GM19468 (cell line): ENCODE data around the gene WBP1.
A peak's percentile ranks its signal among the peaks of the same experiment; 100 is the strongest.
"Not testable (repeated sequence)": the region's sequence is repeated elsewhere in the genome, so short reads cannot be mapped to it uniquely, and the experiment has no call there.

Source experiments
- ATAC-seq: cut with Tn5 transposase; IDR thresholded peaks from one replicate; pipeline ENCODE4 v1.9.1; 2021; ENCODE audit warnings: mild to moderate bottlenecking, moderate library complexity, moderate number of reproducible peaks; ENCODE audit not compliant: unreplicated experiment; ENCODE audit errors: extremely low read depth

The WBP1 gene

DNA sequence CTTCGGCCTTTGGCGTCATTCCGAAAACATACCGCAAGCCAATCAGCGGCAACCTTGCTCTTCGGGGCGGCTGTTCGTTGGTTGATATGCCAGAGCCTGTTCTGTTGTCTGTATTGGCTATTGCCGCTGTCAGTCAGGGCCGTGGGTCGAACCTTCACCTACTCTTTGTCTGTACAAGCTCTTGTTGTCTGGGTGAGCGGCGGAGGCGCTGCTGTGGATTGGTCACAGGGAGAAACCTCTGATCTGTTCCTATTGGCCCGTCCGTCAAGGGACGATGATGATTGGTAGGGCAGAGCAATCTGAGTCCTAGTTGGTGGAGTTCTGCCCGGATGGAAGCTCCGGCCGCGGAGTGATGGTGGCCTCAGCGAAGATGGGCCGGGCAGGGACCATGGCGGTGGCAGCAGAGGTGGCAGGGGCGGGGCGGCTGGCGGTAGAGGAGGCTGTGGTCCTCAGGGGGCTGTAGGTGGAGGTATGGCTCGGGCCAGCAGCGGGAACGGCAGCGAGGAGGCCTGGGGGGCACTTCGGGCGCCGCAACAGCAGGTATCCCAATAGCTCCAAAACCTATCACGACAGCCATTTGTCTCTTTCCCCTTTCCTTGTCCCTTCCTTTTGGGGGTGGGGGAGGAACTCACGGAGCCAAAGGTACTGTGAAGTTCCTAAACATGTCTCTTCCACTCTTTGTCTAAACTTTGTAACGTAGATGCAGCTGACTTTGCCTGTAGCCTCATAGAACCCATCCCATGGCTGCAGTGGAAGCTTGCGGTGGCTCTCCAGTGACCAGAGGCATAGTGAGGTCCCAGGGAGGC, at the start of gene WBP1:
Gene WBP1 (plus strand): TSS at position 307 of the 806 bp plus-strand sequence. CDS start 165 bp downstream, at position 472.
- peak; percentile 81 for ATAC-seq

DNA sequence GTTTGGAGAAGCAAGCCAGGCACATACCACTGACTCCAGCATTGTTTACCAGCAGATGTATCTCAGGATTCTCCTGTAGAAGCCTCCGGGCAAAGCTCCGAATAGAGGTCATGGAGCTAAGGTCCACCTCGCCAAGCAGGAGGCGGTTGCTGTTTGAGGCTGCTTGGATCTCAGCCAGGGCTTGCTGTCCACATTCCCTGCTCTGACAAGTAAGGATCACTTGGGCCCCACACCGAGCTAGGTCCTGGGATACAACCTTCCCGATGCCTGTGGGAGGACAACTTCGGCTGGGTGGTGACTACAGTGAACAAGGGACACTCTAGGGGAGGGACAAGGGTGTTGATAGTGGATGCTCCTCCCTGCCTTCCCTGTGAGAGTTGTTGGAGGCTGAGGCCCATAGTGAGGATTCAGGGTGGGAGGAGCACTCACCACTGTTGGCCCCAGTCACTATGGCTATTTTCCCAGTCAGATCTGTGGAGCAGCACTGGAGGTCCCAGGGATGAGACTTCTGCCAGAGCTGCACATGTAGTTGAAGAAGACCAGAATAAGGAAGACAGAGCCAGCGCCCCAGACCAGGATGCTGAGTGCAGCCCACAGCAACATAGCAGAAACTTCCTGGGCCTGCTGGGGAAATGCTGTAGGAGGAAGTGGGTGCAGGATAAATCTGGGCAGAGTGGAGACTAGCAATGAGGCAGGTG, 45.1 kb upstream of the WBP1 start:
- no peak for ATAC-seq

DNA sequence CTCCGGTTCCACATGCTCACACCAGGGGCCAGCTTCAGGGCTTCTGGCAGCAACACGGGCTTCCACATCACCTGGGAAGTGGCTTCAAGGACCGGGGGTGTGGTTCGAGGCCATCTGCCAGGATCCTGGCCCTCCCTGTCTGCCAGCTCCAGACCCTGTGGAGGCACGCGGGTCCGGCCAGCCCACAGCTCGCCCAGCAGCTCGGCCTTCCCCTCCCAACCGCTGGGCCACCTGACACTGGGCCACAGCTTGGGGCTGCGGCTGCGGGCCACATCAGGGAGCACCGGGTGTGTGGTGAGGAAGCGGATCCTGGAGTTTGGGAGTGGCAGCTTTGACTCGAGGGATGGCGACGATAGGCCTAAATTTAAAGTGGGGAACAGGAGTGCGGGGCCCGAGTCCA, 43.8 kb upstream of the WBP1 start:
- no peak for ATAC-seq

DNA sequence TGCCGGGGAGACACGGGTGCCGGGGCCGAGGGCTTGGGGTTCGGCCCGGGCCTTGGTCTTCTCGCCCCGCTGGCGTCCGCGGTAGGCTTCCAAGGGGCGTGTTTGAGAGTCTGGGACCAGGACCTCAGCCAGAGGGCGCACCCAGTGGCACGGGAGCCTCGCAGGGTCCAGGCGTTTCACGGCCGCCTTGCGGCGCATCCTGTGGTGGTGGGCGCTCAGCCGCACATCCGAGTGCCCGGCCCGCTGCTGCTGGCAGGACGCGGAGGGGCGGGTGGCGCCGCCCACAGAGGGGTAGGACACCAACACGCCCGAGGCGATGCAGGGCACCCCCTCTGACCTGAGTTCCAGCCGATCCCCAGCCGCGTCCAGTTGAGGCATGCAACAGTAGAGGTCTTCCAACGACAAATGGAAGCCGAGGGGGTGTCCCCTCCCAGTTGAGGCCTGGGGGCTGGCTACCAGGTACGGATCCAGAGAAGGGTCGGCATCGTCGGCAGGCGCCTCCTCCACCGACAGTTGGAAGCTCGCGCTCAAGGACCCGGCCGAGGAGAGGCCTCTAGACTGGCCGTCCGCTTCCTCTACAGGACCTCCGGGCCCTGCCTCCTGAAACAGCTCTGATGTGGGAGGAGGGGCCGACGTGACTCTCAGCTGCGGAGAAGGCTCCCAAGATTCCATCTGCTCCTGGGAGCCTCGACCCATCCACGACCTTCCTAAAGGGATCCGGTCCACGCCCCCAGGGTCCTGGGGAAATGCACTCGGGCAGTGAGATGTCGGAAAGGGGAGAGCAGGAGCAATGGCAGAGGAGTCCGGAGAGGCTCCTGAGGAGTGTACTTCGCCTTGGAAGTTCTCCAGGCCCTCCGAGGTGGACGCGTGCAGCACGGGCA, 43.1 kb upstream of the WBP1 start:
- no peak for ATAC-seq

DNA sequence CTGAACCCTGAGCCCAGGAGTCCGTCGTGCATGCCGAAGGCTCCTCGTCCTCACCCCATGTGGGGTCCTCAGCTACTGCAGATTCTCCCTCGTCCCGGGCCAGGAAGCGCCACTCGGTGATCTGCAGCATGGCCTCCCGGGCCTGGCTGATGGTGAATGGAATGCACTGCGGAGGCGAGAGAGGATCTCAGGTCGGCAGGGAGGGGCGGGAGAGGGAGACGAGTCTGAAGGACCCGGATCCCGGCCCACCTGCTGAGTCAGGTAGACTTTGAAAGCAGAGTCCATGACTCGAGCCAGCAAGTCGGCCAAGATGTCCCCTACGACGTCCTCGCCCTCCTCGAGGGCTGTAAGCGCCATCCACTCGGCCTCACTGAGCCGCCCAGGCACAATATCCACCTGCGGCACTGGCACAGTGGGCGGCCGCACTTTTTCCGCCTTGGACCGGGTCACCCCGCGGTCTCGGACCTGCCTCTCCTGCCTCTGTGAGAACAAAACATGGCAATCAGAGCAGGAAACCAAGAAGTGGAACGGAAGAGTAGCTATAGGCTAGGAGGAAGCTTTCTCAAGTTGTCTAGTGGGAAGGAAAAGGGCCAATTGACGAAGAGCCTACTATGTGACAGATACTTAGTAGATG, 42.4 kb upstream of the WBP1 start:
- no peak for ATAC-seq

DNA sequence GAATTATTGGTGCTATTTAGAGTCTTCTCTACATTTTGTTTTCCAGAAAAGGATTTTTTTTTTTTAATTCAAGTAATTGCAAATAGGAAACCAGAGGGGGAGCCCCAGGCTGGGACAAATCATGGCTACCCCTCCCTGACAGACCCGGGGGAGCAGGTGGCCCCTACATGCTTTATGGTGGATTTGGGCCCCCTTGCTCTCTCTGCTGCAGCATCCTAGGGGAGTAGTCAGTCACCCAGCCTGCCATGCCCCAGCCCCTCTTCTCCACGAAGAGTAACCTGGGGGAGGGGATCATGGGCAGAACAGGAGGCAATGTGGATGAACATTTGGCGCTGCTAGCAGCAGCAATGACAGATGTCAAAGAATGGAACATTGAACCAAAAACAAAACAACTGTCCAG, 41.5 kb upstream of the WBP1 start:
- no peak for ATAC-seq

DNA sequence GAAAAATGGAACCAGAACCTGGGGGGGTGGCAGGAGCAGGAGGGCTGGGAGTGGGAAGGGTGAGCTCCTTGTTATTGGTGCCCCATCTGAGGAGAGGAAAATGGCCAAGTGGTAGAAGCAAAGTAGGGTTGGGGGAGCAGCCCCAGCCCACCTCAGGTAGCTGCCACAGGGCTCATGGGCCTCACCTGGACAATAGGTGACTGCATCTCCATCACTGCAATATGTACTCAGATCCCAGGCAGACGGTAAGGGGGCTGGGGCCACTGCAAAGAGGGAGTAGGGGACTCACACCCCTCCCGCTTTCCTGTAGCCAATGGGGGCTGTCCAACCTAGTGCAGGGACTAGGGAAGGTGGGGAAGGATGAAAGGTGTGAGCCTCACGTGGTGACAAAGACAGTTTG, 41.0 kb upstream of the WBP1 start:
- ATAC-seq: no peak

DNA sequence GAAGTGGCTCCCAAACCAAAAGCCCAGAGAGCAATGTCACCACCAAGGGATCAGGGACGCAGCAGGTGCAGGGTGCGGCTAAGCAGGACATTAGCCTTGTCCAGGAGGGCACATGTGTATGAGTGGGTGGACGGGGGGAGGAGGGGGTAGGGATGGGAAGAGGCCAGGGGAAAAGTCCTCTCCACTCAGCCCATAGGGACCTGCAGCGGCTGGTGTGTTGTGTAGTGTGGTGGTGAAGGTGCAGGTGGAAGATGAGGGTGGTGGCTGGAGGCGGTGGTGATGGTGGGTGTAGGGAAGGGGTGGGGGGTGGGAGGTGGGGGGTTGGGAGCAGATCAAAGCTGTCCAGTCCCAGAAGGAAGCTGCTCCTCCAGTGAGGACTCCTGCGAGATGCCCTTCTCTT, 40.5 kb upstream of the WBP1 start:
- no peak for ATAC-seq

DNA sequence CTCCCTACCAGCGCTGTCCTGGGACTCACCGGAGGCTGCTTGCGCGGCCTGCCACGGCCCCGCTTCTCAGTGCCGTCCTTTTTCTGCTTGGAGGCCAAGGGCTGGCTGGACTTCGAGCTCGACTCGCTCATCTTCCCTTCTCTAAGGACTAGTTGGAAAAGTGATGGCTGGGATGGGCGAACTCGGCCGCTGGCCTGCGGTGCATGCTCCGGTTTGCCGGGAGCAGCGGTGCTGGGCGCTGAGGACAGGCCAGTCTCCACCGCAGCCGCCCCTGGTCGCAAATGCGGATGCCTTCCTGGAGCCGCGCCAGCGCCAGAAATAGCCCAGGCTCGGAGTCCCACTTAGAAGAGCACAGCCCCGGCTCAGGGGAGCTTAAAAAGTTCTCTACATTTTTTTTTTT, 39.9 kb upstream of the WBP1 start:
- ATAC-seq: no peak

DNA sequence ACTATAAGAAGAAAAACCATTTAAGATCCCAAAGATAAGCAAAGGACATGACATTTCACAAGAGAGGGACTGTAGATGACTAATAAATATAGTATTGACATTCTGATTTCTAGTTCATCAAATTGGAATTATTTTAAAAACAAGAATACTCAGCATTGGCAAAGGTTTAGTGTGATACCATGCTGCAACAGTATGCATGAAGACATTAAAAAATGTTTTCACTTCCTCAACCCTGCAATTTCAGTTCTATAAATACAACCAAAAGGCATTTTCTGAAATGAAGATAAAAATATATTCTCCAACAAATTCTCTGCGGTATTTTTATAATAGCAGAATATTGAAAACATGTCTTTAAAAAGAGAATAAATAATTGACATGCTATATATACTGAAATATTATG, 38.9 kb upstream of the WBP1 start:
- no peak for ATAC-seq

DNA sequence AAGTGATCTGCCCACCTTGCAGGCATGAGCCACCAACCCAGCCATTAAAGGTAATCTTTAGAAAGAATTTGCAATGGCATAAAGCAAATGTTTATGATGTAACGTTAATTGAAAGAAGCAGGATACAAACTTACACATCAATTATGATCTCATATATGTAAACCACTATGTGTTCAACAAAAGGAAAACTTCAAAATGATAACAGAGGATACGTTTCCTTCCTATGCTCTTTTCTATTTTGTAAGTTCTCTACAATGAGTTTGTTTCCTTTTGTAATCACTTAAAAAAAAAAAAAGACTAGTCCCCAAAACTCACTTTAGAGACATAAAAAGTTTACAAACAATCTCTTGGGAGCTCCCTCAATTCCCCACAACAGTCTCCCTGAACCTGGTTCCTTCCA, 38.2 kb upstream of the WBP1 start:
- no peak for ATAC-seq

DNA sequence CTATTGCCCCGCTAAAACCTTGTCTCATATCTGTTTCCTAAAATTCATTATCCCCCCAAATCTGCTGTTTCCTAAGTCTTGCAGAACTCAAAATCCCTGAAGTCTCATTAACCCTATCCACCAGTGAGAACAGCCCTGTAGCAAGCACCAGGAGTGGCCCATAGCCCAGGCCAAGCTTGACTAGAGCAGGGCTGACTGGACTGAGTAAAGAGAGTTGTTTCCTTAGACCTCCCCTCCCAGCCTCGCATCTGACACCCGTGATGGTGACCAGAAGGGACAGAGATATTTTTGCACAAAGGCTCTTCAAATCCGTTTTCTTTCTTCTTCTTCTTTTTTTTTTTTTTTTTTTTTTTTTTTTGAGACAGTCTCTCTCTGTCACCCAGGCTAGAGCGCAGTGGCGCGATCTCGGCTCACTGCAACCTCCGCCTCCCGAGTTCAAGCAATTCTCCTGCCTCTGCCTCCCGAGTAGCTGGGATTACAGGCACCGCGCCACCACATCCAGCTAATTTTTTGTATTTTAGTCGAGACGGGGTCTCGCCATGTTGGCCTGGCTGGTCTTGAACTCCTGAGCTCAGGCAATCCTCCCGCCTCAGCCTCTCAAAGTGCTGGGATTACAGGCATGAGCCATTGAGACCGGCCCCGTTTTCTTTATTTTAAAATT, 37.7 kb upstream of the WBP1 start:
- ATAC-seq: not testable (repeated sequence)

DNA sequence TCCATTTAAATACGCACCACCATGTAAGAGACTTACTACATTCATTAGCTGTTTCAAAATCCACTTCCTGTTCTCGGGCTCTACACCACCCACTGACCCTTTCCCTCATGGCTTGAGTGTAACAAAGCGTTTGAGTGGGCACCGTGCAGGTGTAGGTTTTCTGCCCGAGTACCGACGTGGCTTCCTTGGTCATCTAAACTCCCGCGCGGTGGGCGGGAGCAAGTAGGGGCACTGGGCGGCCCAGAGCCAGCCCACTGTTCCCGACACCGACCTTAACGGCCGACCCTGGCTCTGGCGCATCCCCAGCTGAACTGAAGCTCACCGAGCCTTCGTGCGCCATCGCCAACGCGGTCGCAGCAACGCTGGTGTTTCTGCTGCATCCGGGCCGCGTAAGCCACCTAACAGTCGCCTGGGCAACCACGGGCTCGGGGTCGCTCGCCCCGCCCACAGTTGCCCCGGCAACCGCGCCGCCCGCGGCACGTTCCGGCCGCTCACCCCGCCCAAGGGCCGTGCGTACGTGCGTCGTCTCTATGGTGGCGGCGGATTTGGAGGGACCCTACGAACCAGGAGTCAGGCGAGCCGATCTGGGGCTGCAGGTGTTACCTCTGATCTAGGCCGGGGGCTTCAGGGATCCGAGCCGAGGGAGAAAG, 36.9 kb upstream of the WBP1 start, which contains the start of the genes C2orf81 and WDR54:
Gene C2orf81 (minus strand): TSS at position 399 of the 650 bp plus-strand sequence. CDS start 59 bp downstream, at position 340.
Gene WDR54 (plus strand): TSS at position 510 of the 650 bp plus-strand sequence. CDS start 424 bp downstream, outside the sequence.
- peak; percentile 89 for ATAC-seq

DNA sequence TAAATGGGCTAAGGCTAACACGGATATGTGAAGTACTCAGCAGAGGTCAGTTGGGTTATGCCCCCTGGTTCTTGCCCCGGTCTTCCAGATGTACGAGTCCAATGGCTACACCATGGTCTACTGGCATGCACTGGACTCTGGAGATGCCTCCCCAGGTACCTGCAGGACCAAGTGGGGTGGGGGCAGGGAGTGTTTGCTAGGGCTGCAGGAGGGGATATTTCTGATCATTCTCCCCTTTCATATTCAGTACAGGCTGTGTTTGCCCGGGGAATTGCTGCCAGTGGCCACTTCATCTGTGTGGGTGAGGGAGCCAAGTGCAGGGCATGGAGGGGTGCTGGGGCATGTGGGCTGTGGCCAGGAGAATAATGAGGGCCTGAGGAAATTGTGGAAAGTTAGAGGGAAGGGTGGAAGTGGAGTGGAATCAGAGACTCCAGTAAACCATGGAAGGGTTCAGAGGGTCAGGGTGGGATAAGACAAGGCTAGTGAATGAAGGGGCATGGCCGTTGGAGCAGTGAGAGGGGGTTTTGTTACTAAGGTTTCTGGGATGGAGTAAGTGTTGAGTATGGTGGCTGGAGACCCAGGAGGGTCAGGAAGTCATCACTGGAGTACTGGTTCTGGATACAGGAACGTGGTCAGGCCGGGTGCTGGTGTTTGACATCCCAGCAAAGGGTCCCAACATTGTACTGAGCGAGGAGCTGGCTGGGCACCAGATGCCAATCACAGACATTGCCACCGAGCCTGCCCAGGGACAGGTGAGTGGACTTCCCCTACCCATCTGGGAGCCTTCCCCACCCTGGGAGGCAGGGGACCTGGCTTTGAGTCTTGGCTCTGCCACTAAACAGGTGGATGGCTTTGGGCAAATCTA, 34.8 kb upstream of the WBP1 start:
- no peak for ATAC-seq

DNA sequence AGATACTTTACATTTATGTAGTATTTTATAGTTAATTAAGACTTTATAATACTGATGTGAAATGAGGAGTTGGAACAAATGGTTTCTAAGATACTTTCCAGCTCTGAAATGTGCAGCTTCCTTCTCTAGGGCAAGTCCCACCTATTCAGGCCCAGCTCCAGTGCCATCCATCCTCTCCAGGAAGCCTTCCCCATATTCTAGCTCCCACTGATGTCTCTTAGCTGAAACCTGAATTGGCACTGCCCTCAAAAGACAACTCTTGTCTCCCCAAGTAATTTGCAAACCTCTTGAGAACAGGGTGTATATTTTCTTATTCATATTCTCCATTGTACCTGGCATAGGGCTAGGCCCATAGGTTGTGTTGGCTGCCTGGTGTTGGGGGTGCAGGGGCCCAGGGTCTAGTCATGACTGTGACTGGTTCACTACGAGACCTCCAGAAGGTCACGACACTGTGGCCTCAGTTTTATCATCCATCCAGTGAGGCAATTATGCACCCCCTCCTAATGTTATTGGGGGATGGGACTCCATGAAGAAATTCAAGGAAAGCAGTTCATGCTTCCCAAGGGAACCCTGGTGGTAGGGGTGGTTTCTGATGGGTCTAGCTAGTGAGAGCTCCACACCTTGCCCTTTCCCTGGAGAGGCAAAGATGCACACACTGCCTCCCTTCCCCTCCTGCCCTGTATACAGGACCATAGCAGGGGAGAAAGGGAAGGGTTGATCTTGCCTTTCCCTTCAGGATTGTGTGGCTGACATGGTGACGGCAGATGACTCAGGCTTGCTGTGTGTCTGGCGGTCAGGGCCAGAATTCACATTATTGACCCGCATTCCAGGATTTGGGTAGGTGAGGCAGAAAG, 33.9 kb upstream of the WBP1 start:
- ATAC-seq: no peak

DNA sequence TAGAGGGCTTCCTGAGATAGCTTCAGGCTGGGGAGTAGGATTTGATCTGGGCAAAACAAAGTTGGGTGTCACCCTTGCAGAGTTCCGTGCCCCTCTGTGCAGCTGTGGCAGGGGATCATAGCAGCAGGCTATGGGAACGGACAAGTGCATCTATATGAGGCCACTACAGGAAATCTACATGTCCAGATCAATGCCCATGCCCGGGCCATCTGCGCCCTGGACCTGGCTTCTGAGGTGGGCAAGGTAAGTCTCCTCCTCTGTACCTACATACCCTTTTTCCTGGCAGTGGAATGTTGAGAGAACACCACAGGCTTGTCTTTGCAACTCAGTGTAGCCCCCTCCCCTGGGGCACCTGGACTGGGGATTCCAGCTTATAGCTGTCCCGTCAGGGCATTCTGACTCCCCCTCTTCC, 33.2 kb upstream of the WBP1 start:
- ATAC-seq: no peak

DNA sequence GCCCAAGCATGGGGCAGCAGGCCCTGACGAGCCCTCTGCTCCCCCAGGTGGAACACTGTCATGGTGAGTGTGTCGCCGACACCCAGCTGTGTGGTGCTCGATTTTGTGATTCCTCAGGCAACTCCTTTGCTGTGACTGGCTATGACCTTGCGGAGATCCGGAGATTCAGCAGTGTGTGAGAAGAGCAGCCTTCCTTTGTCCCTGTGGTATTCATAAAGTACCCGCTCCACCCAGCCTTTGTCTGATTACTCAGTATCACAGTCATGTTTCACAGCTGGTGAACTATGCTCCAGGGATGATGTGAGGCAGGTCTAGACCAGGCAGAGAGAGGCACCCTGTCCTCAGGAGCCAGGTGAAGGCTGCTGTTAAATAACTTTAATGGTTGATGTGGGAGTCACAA, 32.7 kb upstream of the WBP1 start:
- no peak for ATAC-seq
